T-cell (primary cell): ENCODE measurements around the gene AP3M1. TPM values are rescaled to one million over a fixed set of nuclear protein-coding genes. Genes with fewer than 3 reads are reported as not detected.
"Not testable (repeated sequence)": the region's sequence is repeated elsewhere in the genome, so short reads cannot be mapped to it uniquely, and the experiment has no call there.

Experiments used
- ATAC-seq, 4 experiments: fragments of 200-7000 bp in 3 of 4; fragments of 150-1000 bp in 1 of 4; cut with Tn5 transposase; replicated peaks in 1 of 4; 1 replicate in 3 of 4; 2 replicates in 1 of 4; pipeline ENCODE4 v1.10.0; 2021; ENCODE audit warnings: moderate library complexity in 3 of 4, mild to moderate bottlenecking in 2 of 4, moderate number of reproducible peaks in 1 of 4
- CTCF ChIA-PET, 2 donors: fragments of 300-600 bp; sonication (Branson Sonifier 250); formaldehyde crosslinking; loops; one replicate each; lab custom pipeline; 2022; ENCODE audit warnings: antibody characterized with exemption in 2 of 2; lab: Charles Lee
- POLR2A ChIA-PET, 2 donors: fragments of 300-600 bp; sonication (Branson Sonifier 250); formaldehyde crosslinking; loops; one replicate each; lab custom pipeline; 2022; ENCODE audit warnings: antibody characterized with exemption in 2 of 2; lab: Charles Lee
- DNase-seq, 35 experiments: peaks; one replicate each; pipeline versions ENCODE4 v3.0.0 to v3.0.0-alpha.2; 2013 to 2023
- H3K27ac ChIP-seq: one replicate; pipeline ENCODE4 v1.5.1; 2013; ENCODE audit warnings: low read length
- H3K27me3 ChIP-seq, 2 experiments: replicated peaks in 1 of 2; 1 replicate in 1 of 2; 2 replicates in 1 of 2; pipeline versions ENCODE4 v1.6.1 to v1.7.0; 2013; ENCODE audit warnings: low read length in 1 of 2, mixed read lengths in 1 of 2; ENCODE audit not compliant: control insufficient read depth in 2 of 2, insufficient read depth in 2 of 2; ENCODE audit errors: extremely low read depth in 1 of 2
- H3K36me3 ChIP-seq, 2 donors: 1 replicate in 1 of 2; 2 replicates in 1 of 2; pipeline versions ENCODE4 v1.6.1 to v1.7.0; 2013; ENCODE audit warnings: low read length in 1 of 2; ENCODE audit not compliant: control insufficient read depth in 2 of 2, insufficient read depth in 1 of 2; ENCODE audit errors: extremely low read depth in 1 of 2
- H3K4me1 ChIP-seq, 2 experiments: 1 replicate in 1 of 2; 2 replicates in 1 of 2; pipeline versions ENCODE4 v1.6.1 to v1.7.0; 2013; ENCODE audit warnings: low read length in 2 of 2, mixed read lengths in 1 of 2; ENCODE audit not compliant: insufficient read depth in 2 of 2, control insufficient read depth in 1 of 2; ENCODE audit errors: extremely low read depth in 1 of 2
- H3K4me3 ChIP-seq, 2 donors: 1 replicate in 1 of 2; 2 replicates in 1 of 2; pipeline versions ENCODE4 v1.5.1 to v1.7.0; 2013; ENCODE audit warnings: mild to moderate bottlenecking in 2 of 2, low read length in 1 of 2, moderate library complexity in 1 of 2; ENCODE audit not compliant: control insufficient read depth in 1 of 2; ENCODE audit errors: extremely low read depth in 1 of 2
- H3K9me3 ChIP-seq: 2 replicates; pipeline ENCODE4 v1.7.0; 2013
- H3K27ac Mint-ChIP-seq, 2 donors: one replicate each; pipeline ENCODE4 v1.8.0; 2020 to 2021; ENCODE audit warnings: mild to moderate bottlenecking in 2 of 2, mixed read lengths in 2 of 2
- H3K27me3 Mint-ChIP-seq, 2 donors: one replicate each; pipeline ENCODE4 v1.8.0; 2021 to 2022; ENCODE audit warnings: mixed read lengths in 2 of 2
- H3K36me3 Mint-ChIP-seq: one replicate; pipeline ENCODE4 v1.8.0; 2021; ENCODE audit warnings: mixed read lengths
- H3K4me1 Mint-ChIP-seq, 3 donors: one replicate each; pipeline ENCODE4 v1.8.0; 2020 to 2022; ENCODE audit warnings: mixed read lengths in 3 of 3, mild to moderate bottlenecking in 1 of 3
- H3K4me3 Mint-ChIP-seq, 3 donors: one replicate each; pipeline ENCODE4 v1.8.0; 2020 to 2022; ENCODE audit warnings: mild to moderate bottlenecking in 3 of 3, mixed read lengths in 3 of 3, moderate library complexity in 3 of 3
- H3K9me3 Mint-ChIP-seq, 3 donors: one replicate each; pipeline ENCODE4 v1.8.0; 2020 to 2022; ENCODE audit warnings: mixed read lengths in 3 of 3
- WGBS: methylation state at CpG from one replicate; pipeline ENCODE4 v1.1.5; 2013; ENCODE audit warnings: missing lambda C conversion rate; ENCODE audit not compliant: insufficient coverage; 5-methylcytosine and 5-hydroxymethylcytosine counted together
- total RNA-seq, 35 experiments: library from RNA in 6 of 35; stranded (reverse) in 6 of 35; fragments of 120-200 nt in 1 of 35; gene quantifications; one replicate each; pipeline versions ENCODE4 v1.2.1 to v1.2.4 and lab custom pipeline; 2013 to 2026

Gene AP3M1
- total RNA-seq, 5 donors from 2014 or later (not counting 1 experiment from before 2014, with no cell fraction given) = 25.8 to 37.1 (median 33.9) TPM

GRCh38 chr10:74153676-74154075 lies 3.0 kb upstream of the AP3M1 start:
- POLR2A ChIA-PET = interaction anchor here in 1 of 2 donors (0.7 kb wide), 1 partner anchor 50 kb away, joined by 3 read pairs; no protein-coding TSS in a partner anchor
- Mint-ChIP-seq H3K9me3 (no peaks in the 10 kb centered on the region), H3K27ac (no peak overlapping the region), H3K4me3 (no peak overlapping the region), H3K4me1 (peaks cover 38 to 42% (median 41%) of the 10 kb centered on the region in 3 donors), H3K27me3 (no peaks in the 10 kb centered on the region), H3K36me3 (no peaks in the 10 kb centered on the region)
- CTCF ChIA-PET = no interaction called here
- peaks cover 9 to 19% of the 10 kb centered on the region in 2 experiments for H3K4me1 ChIP-seq
- ATAC-seq (no peak), DNase-seq (no peak)
- H3K9me3 ChIP-seq = no peaks in the 10 kb centered on the region
- H3K27me3 ChIP-seq = no peaks in the 10 kb centered on the region
- no peak overlapping the region for H3K4me3 ChIP-seq
- no CpG with 5 or more reads among the region's 4 CpGs for WGBS
- no peaks in the 10 kb centered on the region for H3K36me3 ChIP-seq
- H3K27ac ChIP-seq = no peak overlapping the region

- Histone ChIP-seq H3K27ac (no peak overlapping the region), H3K36me3 (peaks cover 0 to 1% of the 10 kb centered on the region in 2 donors), H3K4me1 (peaks cover 11 to 21% of the 10 kb centered on the region in 2 experiments), H3K4me3 (no peak overlapping the region), H3K27me3 (no peaks in the 10 kb centered on the region), H3K9me3 (no peaks in the 10 kb centered on the region)
- H3K36me3 Mint-ChIP-seq = peaks cover 1% of the 10 kb centered on the region
- peaks cover 40 to 48% (median 47%) of the 10 kb centered on the region in 3 donors for H3K4me1 Mint-ChIP-seq
- no CpG with 5 or more reads among the region's 4 CpGs for WGBS
- ChIA-PET CTCF (no interaction called here), POLR2A (interaction anchor here in 1 of 2 donors (0.7 kb wide), 1 partner anchor 50 kb away, joined by 3 read pairs; no protein-coding TSS in a partner anchor)
- DNase-seq (no peak), ATAC-seq (no peak)
- H3K4me3 Mint-ChIP-seq = no peak overlapping the region
- no peaks in the 10 kb centered on the region for H3K27me3 Mint-ChIP-seq
- no peak overlapping the region for H3K27ac Mint-ChIP-seq
- H3K9me3 Mint-ChIP-seq = no peaks in the 10 kb centered on the region
These were observed 2.5 kb upstream of the AP3M1 start for GRCh38 chr10:74153123-74153522.

GRCh38 chr10:74151879-74152722 lies 1.5 kb upstream of the AP3M1 start:
- CTCF ChIA-PET = interaction anchor here in 1 of 2 donors (1.3 to 1.6 kb wide), 3 partner anchors 24 to 82 kb away, joined by 4 to 8 read pairs (median 5); no protein-coding TSS in a partner anchor
- POLR2A ChIA-PET = interaction anchor here in 1 of 2 donors (0.8 kb wide), 1 partner anchor 82 kb away, joined by 3 read pairs; no protein-coding TSS in a partner anchor
- Mint-ChIP-seq H3K9me3 (no peaks in the 10 kb centered on the region), H3K27ac (peak overlapping the region in 1 of 2 donors; percentile 82), H3K4me1 (peaks cover 47 to 56% (median 55%) of the 10 kb centered on the region in 3 donors), H3K4me3 (no peak overlapping the region), H3K36me3 (peaks cover 4% of the 10 kb centered on the region), H3K27me3 (no peaks in the 10 kb centered on the region)
- no peaks in the 10 kb centered on the region for H3K27me3 ChIP-seq
- no CpG with 5 or more reads among the region's 5 CpGs for WGBS
- no peaks in the 10 kb centered on the region for H3K9me3 ChIP-seq
- DNase-seq (no peak), ATAC-seq (no peak)
- peaks cover 11 to 21% of the 10 kb centered on the region in 2 experiments for H3K4me1 ChIP-seq
- peaks cover 0 to 4% of the 10 kb centered on the region in 2 donors for H3K36me3 ChIP-seq
- H3K27ac ChIP-seq = no peak overlapping the region
- H3K4me3 ChIP-seq = peak overlapping the region; percentile 91 to 94

GRCh38 chr10:74150990-74151878 lies 606 bp upstream of the AP3M1 start, which contains the start of gene ADK:
ADK (plus strand) TSS chr10:74151221; CDS start chr10:74151279, 58 bp downstream.
- ATAC-seq (peak; percentile 93 to 98 (median 96)), DNase-seq (peak; percentile 98 to 100 (median 100))
- under 1% methylated on average over 54 of the region's 57 CpGs for WGBS
- ChIA-PET CTCF (interaction anchor here (0.6 to 2.9 kb wide), 8 partner anchors 25 to 1085 kb away, joined by 3 to 9 read pairs (median 4); partner anchors contain the start of gene COMTD1 (in 1 of the 2)), POLR2A (interaction anchor here in 1 of 2 donors (0.7 to 1.4 kb wide), 6 partner anchors 25 to 675 kb away, joined by 3 to 8 read pairs (median 3); partner anchors contain the start of gene KAT6B)
- H3K4me1 ChIP-seq = peaks cover 13 to 26% of the 10 kb centered on the region in 2 experiments
- H3K27me3 ChIP-seq = no peaks in the 10 kb centered on the region
- H3K9me3 ChIP-seq = no peaks in the 10 kb centered on the region
- peaks cover 0 to 7% of the 10 kb centered on the region in 2 donors for H3K36me3 ChIP-seq
- H3K4me1 Mint-ChIP-seq = peaks cover 45 to 56% (median 55%) of the 10 kb centered on the region in 3 donors
- H3K4me3 Mint-ChIP-seq = no peak within 1 kb of the TSS
- peak within 1 kb of the TSS in 1 of 2 donors; percentile 82 for H3K27ac Mint-ChIP-seq
- H3K27ac ChIP-seq = peak within 1 kb of the TSS; percentile 88
- no peaks in the 10 kb centered on the region for H3K9me3 Mint-ChIP-seq
- no peaks in the 10 kb centered on the region for H3K27me3 Mint-ChIP-seq
- H3K4me3 ChIP-seq = peak within 1 kb of the TSS; percentile 91 to 94
- H3K36me3 Mint-ChIP-seq = peaks cover 9% of the 10 kb centered on the region

- WGBS = 100% methylated on average over 1 of the region's 10 CpGs
- H3K27ac ChIP-seq, H3K4me3 ChIP-seq, H3K27me3 Mint-ChIP-seq, H3K9me3 ChIP-seq, DNase-seq, H3K27ac Mint-ChIP-seq, ATAC-seq, H3K27me3 ChIP-seq, H3K9me3 Mint-ChIP-seq, CTCF ChIA-PET, H3K4me3 Mint-ChIP-seq: not testable (repeated sequence)
- peaks cover 10 to 23% of the 10 kb centered on the region in 2 experiments for H3K4me1 ChIP-seq
- peaks cover 13% of the 10 kb centered on the region for H3K36me3 Mint-ChIP-seq
- H3K36me3 ChIP-seq = peaks cover 0 to 16% of the 10 kb centered on the region in 2 donors
- peaks cover 42 to 43% (median 43%) of the 10 kb centered on the region in 3 donors for H3K4me1 Mint-ChIP-seq
- POLR2A ChIA-PET = interaction anchor here in 1 of 2 donors (0.6 to 0.7 kb wide), 2 partner anchors 83 to 240 kb away, joined by 4 to 5 read pairs; no protein-coding TSS in a partner anchor
These were observed 3.6 kb downstream of the AP3M1 start for GRCh38 chr10:74146980-74147379.
